B cell (primary cell): ENCODE results near the gene KLHL26. TPM values are rescaled to one million over a fixed set of nuclear protein-coding genes. Genes with fewer than 3 reads are reported as not detected.

Experiments used
- ATAC-seq: fragments of 200-7000 bp; cut with Tn5 transposase; one replicate; pipeline ENCODE4 v1.10.0; 2021; ENCODE audit warnings: low read depth, mild to moderate bottlenecking, moderate number of reproducible peaks, moderate library complexity
- CTCF ChIA-PET: fragments of 350-600 bp; sonication (Branson Sonifier 250); formaldehyde crosslinking; loops from one replicate; lab custom pipeline; 2021; ENCODE audit warnings: antibody characterized with exemption, inconsistent platforms; lab: Charles Lee
- POLR2A ChIA-PET: fragments of 350-600 bp; sonication (Branson Sonifier 250); formaldehyde crosslinking; loops from one replicate; lab custom pipeline; 2021; ENCODE audit warnings: antibody characterized with exemption; lab: Charles Lee
- DNase-seq: peaks from one replicate; pipeline ENCODE4 v3.0.0; 2013
- H2AFZ ChIP-seq: 2 replicates; pipeline ENCODE4 v1.6.1; 2012; ENCODE audit warnings: mild to moderate bottlenecking, low read depth, low read length; ENCODE audit not compliant: insufficient read depth, poor library complexity, severe bottlenecking
- H3K27ac ChIP-seq, 2 donors: 1 replicate in 1 of 2; 2 replicates in 1 of 2; pipeline ENCODE4 v1.5.1; 2012 to 2013; ENCODE audit warnings: low read length in 2 of 2, mild to moderate bottlenecking in 2 of 2, moderate library complexity in 1 of 2
- H3K27me3 ChIP-seq, 4 experiments: fragments of 200-600 bp in 1 of 4; sonication (generic) in 1 of 4; replicated peaks in 1 of 4; 1 replicate in 2 of 4; 2 replicates in 2 of 4; pipeline versions ENCODE4 v1.6.1 to v1.7.0; 2013 to 2016; ENCODE audit warnings: low read length in 3 of 4, mild to moderate bottlenecking in 2 of 4, mixed read lengths in 1 of 4, moderate library complexity in 1 of 4; ENCODE audit not compliant: insufficient read depth in 4 of 4, control insufficient read depth in 3 of 4; ENCODE audit errors: control extremely low read depth in 1 of 4
- H3K36me3 ChIP-seq, 2 experiments: replicated peaks in 1 of 2; 1 replicate in 1 of 2; 2 replicates in 1 of 2; pipeline versions ENCODE4 v1.6.1 to v1.7.1; 2013; ENCODE audit warnings: low read length in 1 of 2; ENCODE audit not compliant: insufficient read depth in 2 of 2, control insufficient read depth in 1 of 2; ENCODE audit errors: control extremely low read depth in 1 of 2, extremely low read depth in 1 of 2
- H3K4me1 ChIP-seq, 2 donors: fragments of 200-600 bp in 1 of 2; sonication (generic) in 1 of 2; 1 replicate in 1 of 2; 2 replicates in 1 of 2; pipeline versions ENCODE4 v1.5.1 to v1.6.1; 2013 to 2017; ENCODE audit warnings: low read length in 2 of 2; ENCODE audit not compliant: control insufficient read depth in 2 of 2, insufficient read depth in 2 of 2
- H3K4me2 ChIP-seq: replicated peaks from 2 replicates; pipeline ENCODE3; 2012; ENCODE audit warnings: mild to moderate bottlenecking, low read depth, low read length; ENCODE audit not compliant: poor library complexity, severe bottlenecking
- H3K4me3 ChIP-seq, 5 experiments: fragments of 200-600 bp in 1 of 5; sonication (generic) in 1 of 5; 1 replicate in 3 of 5; 2 replicates in 2 of 5; pipeline versions ENCODE4 v1.5.1 to v1.7.0; 2011 to 2016; ENCODE audit warnings: low read length in 4 of 5, mild to moderate bottlenecking in 4 of 5, low read depth in 2 of 5, control low read depth in 1 of 5, moderate library complexity in 1 of 5; ENCODE audit not compliant: insufficient read depth in 1 of 5; ENCODE audit errors: control extremely low read depth in 1 of 5, extremely low read depth in 1 of 5
- H3K79me2 ChIP-seq: fragments of 200-600 bp; sonication (generic); one replicate; pipeline ENCODE4 v1.6.0; 2016; ENCODE audit warnings: low read length; ENCODE audit not compliant: control insufficient read depth, insufficient read depth
- H3K9ac ChIP-seq: fragments of 200-600 bp; sonication (generic); 2 replicates; pipeline ENCODE4 v1.6.1; 2017; ENCODE audit warnings: mild to moderate bottlenecking, low read length, moderate library complexity
- H3K9me3 ChIP-seq, 3 donors: one replicate each; pipeline versions ENCODE4 v1.6.1 to v1.7.1; 2013; ENCODE audit warnings: low read length in 2 of 3; ENCODE audit not compliant: control insufficient read depth in 2 of 3, insufficient read depth in 1 of 3; ENCODE audit errors: control extremely low read depth in 1 of 3
- H4K20me1 ChIP-seq: 2 replicates; pipeline ENCODE4 v1.6.0; 2012; ENCODE audit warnings: mild to moderate bottlenecking, low read length; ENCODE audit not compliant: insufficient read depth, control insufficient read depth, poor library complexity, severe bottlenecking
- H3K27ac Mint-ChIP-seq: one replicate; pipeline ENCODE4 v1.8.0; 2021; ENCODE audit warnings: mixed read lengths
- H3K27me3 Mint-ChIP-seq: one replicate; pipeline ENCODE4 v1.8.0; 2021; ENCODE audit warnings: mixed read lengths
- H3K4me1 Mint-ChIP-seq: one replicate; pipeline ENCODE4 v1.8.0; 2021; ENCODE audit warnings: mixed read lengths
- H3K4me3 Mint-ChIP-seq: one replicate; pipeline ENCODE4 v1.8.0; 2021; ENCODE audit warnings: mixed read lengths
- H3K9me3 Mint-ChIP-seq: one replicate; pipeline ENCODE4 v1.8.0; 2022; ENCODE audit warnings: mixed read lengths; ENCODE audit not compliant: insufficient read depth
- EZH2 ChIP-seq: IDR thresholded peaks from 2 replicates; pipeline ENCODE4 v1.6.1; 2012; ENCODE audit warnings: borderline replicate concordance, low read depth, mild to moderate bottlenecking, moderate library complexity, low read length; ENCODE audit not compliant: insufficient read depth, poor library complexity, severe bottlenecking
- WGBS: methylation state at CpG from one replicate; pipeline ENCODE4 v1.1.5; 2013; ENCODE audit warnings: missing lambda C conversion rate; ENCODE audit not compliant: insufficient coverage; 5-methylcytosine and 5-hydroxymethylcytosine counted together
- intact Hi-C: fragments of 100-400 bp; cut with micrococcal nuclease; formaldehyde crosslinking; loops from one replicate; pipeline ENCODE4 v1.10.0; 2022
- polyA plus RNA-seq: library from polyadenylated mRNA; depleted of rRNA; stranded (reverse); fragments of >200 nt; gene quantifications from 2 replicates; pipeline ENCODE4 v1.2.3, GENCODE V29; 2012
- total RNA-seq, 2 donors: library from RNA; stranded (reverse); fragments of 120-200 nt in 1 of 2; gene quantifications; 1 replicate in 1 of 2; 2 replicates in 1 of 2; pipeline versions ENCODE4 v1.2.3 to v1.2.4, GENCODE V29; 2013 to 2022
- TF ChIP-seq, protein P1 (sequence below): fragments of 200-600 bp; IDR thresholded peaks from one replicate; pipeline ENCODE4 v1.8.0; 2022; ENCODE audit warnings: antibody characterized with exemption, mild to moderate bottlenecking

The KLHL26 gene
- total and polyA plus RNA-seq, 2 donors (not counting 1 experiment from before 2014, with no cell fraction given): 5.0 to 14.6 TPM

DNA sequence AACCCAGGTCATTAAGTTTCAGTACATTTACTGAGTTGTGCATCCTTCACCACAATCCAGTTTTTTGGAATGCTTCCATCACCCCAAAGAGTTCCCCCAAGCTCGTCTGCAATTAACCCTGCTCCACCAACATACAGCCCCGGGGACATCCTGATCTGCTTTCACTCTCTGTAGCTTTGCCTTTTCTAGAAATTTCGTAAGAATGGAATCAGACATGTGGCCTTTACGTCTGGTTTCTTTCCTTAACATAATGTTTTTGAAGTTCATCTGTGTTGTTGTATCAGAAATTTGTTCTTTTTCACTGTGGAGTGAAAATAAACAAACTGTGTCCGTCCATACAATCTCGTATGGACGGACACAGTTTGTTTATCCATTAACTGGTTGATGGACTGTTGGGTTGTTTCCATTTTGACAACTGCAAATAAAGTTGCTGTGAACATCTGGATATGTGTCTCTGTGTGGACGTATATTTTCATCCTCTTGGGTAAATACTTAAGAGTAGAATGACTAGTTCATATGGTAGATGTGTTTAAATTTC, 2.9 kb downstream of the KLHL26 start:
- TF ChIP-seq, protein P1, sequence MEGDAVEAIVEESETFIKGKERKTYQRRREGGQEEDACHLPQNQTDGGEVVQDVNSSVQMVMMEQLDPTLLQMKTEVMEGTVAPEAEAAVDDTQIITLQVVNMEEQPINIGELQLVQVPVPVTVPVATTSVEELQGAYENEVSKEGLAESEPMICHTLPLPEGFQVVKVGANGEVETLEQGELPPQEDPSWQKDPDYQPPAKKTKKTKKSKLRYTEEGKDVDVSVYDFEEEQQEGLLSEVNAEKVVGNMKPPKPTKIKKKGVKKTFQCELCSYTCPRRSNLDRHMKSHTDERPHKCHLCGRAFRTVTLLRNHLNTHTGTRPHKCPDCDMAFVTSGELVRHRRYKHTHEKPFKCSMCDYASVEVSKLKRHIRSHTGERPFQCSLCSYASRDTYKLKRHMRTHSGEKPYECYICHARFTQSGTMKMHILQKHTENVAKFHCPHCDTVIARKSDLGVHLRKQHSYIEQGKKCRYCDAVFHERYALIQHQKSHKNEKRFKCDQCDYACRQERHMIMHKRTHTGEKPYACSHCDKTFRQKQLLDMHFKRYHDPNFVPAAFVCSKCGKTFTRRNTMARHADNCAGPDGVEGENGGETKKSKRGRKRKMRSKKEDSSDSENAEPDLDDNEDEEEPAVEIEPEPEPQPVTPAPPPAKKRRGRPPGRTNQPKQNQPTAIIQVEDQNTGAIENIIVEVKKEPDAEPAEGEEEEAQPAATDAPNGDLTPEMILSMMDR: no peak
- TF ChIP-seq EZH2: no peak
- H3K4me1 Mint-ChIP-seq: peaks cover 34% of the 10 kb centered on the region
- intact Hi-C loops: loop anchor here (5.0 kb wide), 2 partner anchors 63 to 148 kb away; no protein-coding TSS in a partner anchor
- Histone ChIP-seq H3K4me3 (no peak overlapping the region), H3K9me3 (peaks cover 0 to 6% (median 0%) of the 10 kb centered on the region in 3 donors), H3K9ac (no peak overlapping the region), H4K20me1 (peaks cover 13% of the 10 kb centered on the region), H3K27ac (no peak overlapping the region), H3K4me1 (peaks cover 20 to 33% of the 10 kb centered on the region in 2 donors), H3K36me3 (no peaks in the 10 kb centered on the region), H3K4me2 (no peak overlapping the region), H2AFZ (no peak overlapping the region), H3K79me2 (peaks cover 32% of the 10 kb centered on the region), H3K27me3 (no peaks in the 10 kb centered on the region)
- WGBS: 96% methylated on average over 6 of the region's 8 CpGs
- ATAC-seq (no peak), DNase-seq (no peak)
- ChIA-PET CTCF (interaction anchor here (0.6 to 1.7 kb wide), 2 partner anchors 32 to 192 kb away, joined by 3 read pairs; partner anchors contain the start of gene UPF1), POLR2A (interaction anchor here (0.7 kb wide), 3 partner anchors 12 to 769 kb away, joined by 3 to 7 read pairs (median 3); no protein-coding TSS in a partner anchor)
- no peak overlapping the region for H3K4me3 Mint-ChIP-seq
- H3K9me3 Mint-ChIP-seq: no peaks in the 10 kb centered on the region
- H3K27ac Mint-ChIP-seq: no peak overlapping the region
- H3K27me3 Mint-ChIP-seq: no peaks in the 10 kb centered on the region
